ENCODE measurements around the gene ZPLD1.

ZPLD1 gene

DNA sequence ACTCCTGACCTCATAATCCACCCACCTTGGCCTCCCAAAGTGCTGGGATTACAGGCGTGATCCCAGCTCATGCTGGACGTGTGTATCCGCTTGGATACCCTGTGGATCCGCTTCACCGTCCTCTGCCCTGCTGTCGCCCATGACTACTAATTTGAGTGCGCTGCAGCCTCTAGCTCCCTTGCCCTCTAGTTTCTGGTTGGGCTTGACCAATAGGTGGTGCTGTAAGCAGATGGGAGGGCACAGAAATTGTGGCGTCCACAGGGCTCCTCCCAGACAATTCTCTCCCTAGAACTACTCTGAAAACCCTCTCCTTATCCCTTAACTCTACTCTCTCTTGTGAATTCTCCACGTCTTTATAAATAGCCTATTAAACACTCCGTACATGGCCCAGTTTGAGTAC, 36.2 kb downstream of the ZPLD1 start:
- DNase-seq, result no peak

DNA sequence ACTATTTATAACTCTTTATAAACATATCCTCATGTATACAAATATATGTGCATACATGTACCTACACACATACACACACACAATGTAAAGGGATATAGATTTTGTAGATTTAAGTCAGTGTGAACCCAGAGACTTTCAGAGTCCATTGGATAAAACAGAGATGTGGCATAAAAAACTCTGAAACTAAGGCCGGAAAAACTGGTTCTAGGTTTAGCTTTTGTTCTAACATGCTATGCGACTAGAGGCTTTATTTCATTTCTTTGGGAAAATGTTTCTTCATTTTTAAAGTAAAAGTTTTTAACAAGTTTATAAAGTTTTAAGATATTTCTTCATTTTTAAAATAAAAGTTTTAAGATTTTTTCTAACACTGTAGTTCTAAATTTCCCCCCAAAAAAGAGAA, 36.7 kb downstream of the ZPLD1 start:
- no peak for DNase-seq

DNA sequence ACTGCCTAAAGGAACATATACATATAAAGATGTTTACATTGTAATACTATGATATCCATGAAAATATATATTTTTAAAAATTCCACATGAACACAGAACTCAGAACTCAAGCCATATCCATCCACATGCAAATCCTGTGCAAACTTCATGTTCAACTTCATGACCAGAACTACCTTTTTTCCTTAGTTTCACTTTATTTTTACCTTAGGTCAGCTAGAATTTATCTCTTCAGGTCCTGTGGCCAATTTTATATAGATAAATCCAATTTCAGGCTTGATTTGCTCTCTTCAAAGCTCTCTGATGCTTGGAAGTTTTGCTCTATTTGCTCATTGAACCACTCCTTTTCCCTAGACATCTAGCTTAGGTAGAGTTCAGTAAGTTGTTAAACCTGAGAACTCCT, 38.8 kb downstream of the ZPLD1 start:
- no peak for DNase-seq

DNA sequence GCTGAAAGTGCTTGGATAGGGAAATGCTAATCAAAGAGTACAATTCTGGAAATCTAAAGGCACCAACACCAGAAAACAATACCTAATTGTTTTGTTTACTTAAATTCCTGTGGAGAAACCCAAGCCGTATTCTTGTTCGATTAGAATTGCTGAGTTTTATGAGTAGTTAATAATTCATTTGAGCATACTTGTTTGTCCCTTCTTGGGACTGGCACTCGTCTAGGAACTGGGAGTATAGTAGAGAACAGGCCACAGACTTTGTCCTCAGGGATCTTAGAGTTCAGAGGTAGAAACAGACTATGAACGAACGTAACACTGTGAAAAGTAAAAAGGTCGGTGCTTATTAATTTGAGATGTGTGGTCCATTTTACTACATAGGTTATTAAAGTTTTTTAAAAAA, 39.4 kb downstream of the ZPLD1 start:
- no peak for DNase-seq

DNA sequence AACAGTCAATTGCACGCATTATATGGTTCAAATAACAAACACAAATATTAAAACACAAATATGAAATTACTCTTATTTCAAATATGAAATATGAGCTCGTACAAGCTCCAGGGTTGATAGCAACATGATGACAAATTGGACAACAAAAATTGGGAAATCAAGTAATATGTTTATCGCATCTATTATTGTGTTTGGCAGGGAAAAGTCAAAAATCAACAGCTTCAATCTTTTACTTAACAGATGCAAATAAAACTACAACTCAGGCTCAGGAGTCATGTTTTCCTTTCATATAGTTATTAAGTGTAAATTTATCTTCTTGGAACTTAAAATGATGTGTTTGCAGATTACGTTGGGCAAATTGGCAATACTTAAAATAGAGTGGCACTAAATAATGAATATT, 41.4 kb downstream of the ZPLD1 start:
- no peak for DNase-seq

DNA sequence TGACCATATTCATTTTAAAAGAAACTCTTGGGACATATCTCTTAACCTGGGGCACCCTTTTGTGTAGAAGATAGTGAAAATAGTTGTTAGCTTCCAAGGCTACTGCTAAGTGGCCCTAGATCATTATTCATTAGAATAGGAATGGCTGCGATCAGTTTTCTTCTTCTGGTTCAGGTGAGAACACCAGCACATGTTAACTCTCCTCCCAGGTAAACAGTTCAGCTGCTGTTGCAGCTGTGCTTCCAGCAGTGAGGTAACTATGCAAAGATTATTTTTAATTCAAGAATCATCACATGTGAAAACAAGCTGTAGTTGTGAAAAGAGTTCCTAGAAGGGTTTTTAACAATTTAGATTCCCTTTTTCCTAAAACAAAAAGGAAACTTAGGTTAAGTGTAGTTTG, 43.3 kb downstream of the ZPLD1 start:
- DNase-seq, result no peak

DNA sequence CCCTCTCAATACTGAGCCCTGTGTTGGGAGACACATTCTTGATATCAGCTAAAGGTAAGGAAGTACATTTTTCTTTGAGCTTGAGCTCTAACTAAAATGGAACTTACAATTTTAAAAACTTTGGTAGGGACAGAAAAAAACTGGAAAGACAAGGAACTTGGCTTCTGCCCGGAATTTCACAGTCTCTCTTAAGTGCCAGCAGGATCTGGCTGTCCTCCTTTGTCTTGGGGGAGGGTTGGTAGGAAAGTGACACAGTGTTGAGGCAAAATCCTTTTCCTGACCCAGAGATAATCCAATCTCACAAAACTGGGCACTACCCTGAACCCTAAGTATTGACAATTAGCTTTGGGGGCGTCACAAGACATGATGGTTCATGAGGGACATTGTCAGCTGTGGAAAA, 45.3 kb downstream of the ZPLD1 start:
- DNase-seq, result no peak

DNA sequence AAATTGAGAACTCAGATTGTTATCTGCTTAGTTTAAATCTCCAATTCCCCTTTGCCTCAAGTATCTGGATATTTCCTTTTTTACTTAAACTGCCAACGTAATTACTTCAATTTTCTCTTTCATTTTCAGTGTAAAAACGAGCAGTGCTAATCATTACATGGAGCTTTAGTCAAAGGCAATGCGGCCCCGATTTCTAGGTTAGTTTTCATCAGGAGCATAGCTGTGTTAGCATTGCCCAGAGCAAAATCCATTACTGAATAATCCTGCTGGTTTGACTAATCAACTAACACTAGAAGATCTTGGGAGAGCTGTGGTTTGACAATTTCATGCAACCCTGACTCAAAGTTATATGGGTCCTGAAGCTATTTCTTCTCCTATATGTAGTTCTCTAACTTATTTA, 46.2 kb downstream of the ZPLD1 start:
- DNase-seq, result no peak

DNA sequence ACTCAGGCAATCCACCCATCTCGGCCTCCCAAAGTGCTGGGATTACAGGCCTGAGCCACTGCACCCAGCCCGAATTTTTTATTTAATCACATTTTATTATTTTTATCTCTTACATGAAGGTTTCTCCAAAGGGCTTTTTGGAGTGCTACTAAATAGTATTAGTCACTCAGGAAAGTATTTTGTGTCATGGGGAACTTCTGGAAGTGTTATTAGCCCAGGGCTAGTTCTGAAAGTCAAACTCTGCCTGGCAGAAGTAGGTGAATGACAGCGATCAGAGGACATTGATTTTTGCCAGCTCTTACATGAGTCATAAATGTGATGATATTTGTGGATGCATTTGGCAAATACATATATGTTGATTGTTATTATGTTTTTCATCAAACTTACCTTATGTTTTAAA, 48.7 kb downstream of the ZPLD1 start:
- no peak for DNase-seq

DNA sequence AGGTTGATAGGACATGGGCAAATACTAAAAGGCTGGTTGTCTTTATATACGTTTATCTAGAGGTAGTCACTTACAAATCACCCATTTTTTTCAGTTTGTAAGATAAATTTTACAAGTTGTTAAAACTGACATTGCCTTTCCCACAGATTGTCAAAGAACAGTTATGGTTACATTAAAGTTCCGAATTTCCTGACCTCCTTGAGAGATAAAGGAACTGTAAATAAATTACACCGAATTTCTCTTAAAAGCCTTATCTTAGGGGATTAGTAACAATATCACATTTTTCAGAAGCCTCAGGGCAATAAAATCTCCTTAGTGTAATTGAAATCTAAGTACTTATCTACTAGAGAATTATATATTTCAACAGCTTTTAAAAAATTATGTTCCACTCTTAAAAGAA, 49.5 kb downstream of the ZPLD1 start:
- no peak for DNase-seq

DNA sequence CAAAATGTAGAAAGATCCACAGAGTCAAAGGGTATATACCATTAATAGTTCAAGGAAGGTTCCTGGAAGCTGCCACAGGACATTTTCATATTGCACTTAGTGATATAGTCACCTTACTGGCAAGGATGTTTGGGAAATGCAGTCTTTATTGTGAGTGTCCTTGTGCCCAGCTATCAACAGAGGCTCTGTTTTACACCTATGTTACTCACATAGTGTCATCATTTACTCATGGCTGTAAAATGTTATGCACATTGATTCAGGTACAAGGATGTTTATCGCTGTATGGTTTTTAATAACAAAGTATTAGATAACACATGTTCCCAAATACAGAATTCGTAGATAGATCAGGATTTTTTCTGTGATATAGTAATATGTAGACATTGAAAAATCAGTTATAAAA, 50.9 kb downstream of the ZPLD1 start:
- no peak for DNase-seq

DNA sequence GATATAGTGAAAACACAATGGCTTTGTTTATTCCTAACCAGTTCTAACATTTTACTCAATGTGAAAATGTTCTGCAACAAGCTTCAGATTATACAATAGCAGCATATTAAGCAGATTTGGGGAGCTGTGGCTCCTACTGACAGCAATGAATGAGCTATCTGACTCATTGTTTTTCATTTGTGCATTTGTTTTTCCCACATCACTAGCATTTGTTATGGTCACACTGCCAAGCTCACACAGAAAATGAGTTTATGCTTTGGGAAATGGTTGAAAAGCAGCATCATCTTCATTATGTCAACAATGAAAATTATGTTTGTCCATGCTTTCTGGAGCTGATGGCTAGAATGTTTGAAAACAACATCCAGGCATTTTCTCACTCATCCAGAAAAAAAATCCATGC, 53.5 kb downstream of the ZPLD1 start:
- no peak for DNase-seq

DNA sequence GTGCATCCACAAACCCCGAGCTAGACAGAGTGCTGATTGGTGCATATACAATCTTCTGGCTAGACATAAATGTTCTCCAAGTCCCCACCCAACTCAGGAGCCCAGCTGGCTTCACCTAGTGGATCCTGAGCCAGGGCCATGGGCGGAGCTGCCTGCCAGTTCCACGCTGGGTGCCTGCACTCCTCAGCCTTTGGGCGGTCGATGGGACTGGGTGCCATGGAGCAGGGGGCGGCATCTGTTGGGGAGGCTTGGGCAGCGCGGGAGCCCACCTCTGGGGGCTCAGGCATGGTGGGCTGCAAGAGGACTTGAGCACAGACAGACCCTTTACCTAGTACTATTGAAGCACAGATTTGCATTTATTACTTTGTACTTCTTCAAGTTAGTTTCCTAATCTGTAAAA, 57.5 kb downstream of the ZPLD1 start:
- no peak for DNase-seq

DNA sequence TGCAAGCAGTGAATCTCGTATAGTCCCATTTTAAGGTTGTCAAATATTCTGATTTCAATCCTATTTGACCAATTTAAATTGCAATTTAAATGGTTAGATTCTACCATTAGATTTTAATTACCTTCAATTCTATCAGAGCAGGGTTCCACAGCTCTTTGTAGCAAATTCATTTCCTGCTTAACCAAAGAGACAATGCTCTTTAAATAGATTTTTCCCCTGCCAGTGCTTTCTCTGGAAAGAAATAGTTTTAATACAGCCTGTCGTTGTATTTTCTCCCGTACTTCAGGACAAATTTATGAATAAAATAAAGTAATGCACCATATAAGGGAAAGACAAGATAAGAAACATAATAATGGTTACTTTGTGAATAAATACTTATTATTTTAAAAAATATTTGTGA, 62.8 kb downstream of the ZPLD1 start:
- no peak for DNase-seq

DNA sequence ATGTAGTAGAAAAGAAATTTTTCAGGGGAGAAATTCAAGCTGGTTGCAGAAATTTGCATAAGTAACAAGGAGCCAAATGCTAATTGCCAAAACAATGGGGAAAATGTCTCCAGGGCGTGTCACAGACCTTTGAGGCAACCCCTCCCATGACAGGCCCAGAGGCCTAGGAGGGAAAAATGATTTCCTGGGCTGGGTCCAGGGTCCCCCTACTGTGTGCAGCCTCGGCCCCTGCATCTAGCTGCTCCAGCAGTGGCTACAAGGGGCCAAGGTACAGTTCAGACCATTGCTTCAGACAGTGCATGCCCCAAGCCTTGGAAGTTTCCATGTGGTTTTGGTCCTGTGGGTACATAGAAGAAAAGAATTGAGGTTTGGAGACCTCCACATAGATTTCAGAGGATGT, 70.7 kb downstream of the ZPLD1 start:
- no peak for DNase-seq

DNA sequence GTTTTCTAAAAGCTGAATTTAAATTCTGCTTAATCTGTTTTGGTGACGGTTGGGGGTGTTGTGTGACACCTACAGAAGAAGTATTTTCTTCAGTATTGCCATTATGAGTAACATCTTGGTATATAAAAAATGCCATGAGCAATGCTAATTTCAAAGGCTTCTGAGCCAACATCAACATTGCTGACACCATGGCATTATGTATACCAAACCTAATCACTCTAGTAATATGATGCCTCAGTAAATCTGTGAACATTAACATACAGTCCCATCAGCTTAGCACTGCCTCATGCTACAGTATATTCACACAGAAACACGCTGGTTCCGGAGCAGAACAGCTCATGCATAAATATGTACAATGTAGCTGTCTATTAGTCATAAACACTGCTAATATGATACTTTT, 75.8 kb downstream of the ZPLD1 start:
- no peak for DNase-seq

DNA sequence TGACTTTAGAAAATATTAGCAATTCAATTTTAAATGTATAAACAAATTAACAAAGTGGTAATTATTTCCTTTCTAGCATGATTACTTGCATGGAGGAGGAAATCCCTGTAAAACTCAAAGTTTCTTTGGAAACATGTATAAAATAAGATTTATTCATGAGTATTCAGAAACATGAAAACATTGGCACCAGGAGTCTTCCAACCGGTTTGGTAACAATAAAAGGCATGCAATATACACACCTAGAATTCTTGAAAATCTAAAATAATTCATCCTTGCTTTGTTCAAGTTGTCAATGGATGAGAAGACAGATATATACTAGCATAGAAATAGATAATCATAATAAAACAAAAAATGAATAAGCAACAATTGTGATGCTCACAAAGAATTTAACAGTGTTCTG, 76.4 kb downstream of the ZPLD1 start:
- DNase-seq, result no peak

DNA sequence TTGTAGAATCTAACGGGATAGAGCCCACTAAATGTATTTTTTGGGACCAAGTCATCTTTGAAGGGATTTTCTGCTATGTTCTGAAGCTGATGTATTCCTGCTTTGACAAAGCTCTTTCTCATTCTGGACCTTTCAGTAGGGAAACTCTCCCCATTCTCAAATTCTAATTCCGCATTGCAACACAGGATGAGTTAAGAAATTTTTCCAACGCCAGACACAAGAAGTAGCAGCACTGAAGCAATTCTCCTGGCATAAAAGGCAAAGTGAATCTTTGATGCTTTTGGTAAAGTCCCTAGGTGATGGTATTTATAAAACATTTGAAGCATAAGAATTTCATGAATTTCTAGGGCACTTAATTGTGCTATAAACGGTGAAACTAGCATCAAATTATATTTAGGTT, 76.8 kb downstream of the ZPLD1 start:
- no peak for DNase-seq

DNA sequence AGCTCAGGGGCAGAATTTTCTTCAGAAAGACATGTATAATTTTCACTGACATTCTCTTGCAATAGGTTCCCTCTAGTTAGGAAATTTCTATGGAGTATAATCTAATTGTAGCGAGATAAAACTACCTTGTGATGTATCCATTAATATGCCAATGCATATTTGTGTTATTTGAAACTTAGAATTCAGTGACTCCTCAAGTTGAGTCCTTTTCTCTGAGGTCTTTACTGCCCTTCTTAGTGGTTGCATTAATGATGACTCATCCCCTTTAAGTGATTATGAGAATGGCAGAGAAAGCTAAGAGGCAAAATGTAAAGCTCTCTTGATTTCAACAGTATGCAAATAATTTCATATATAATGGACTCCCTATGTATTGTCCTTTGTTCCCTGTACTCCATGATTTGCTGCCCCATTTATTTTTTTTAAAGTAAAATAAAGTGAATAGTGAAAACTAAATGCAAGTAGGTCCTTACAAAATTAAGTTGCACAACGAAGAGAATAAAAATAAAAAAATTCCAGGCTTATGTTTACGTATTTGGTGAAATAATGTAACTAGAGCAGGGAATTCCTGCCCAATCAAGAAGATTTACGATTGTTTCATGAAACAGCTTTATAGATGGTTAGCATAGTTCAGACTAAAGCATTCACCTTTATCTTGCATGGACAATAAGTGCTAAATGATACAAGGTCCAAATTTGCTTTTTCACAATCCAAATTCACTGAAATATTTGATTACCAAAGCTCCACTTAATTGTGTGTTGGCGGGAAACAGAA, 78.1 kb downstream of the ZPLD1 start:
- DNase-seq, result no peak

DNA sequence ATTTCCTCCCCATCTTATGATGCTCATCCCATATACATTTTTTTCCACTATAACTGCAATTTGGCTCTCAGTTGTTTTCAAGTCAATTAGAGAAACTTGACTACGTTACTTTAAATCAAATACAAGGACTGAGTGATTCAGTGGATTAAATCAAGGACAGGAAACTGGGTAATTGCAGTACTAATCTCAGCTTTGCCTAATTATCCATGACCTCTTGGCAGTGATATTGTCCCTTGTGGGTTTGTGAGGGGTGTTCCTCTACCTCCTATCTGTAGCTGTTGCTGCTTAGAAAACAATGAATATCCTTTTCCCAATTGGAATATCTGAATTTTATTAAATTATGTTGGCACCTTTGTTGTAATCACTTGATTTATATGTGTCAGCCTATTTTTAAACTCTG, 79.4 kb downstream of the ZPLD1 start:
- no peak for DNase-seq

DNA sequence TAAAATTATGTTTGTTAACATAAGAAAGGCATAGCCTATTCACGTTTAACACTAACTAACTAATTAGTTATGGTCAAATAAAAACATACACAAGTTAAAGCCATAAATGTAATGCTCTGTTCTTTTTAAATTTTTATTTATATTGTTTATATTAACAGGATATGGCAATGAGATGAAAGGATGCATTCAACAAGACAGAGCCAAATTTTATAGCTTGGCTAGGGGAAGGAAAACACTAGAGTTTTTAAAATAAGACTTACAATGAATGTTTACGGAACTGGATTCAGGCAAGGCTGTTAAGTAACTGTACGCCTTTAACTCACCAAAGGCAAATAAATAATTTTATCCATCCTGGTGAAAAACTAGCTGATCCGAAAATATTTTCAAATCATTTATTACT, 86.4 kb downstream of the ZPLD1 start:
- no peak for DNase-seq

DNA sequence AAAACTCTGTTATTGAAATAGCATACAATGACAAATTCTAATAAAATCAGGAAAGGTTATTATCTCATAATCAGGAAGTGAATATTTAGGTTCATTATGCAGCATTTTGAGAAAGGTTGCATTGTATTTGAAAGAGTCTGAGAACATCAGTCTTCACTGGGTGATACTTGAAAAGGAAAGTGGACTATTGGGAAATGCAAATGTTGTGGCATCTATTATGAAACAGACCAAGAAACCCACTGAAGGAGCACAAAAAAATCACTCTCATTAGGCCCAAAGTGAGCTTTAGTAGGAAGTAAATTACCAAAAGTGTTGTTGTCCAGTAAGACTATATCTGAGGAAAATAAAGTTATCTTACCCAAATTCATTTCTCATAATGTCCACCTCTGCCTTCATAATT, 90.8 kb downstream of the ZPLD1 start:
- no peak for DNase-seq

DNA sequence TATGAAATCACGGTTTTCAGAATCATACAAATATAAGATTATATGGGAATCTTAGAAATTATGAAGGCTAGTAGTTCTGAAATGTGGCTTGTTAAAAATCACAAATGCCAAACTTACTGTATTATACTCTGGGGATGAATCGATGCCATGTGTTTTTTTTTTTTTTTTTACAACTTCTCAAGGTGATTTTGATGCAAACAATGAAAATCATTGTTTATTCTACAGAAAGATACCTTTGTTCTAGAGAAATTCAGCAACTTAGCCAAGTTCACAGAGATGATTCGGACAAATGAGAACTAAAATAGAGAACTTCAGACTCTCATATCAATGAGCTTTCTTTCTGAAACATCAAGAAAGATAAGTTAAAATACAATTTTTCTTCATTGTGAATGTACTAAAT, 92.0 kb downstream of the ZPLD1 start:
- DNase-seq, result no peak

DNA sequence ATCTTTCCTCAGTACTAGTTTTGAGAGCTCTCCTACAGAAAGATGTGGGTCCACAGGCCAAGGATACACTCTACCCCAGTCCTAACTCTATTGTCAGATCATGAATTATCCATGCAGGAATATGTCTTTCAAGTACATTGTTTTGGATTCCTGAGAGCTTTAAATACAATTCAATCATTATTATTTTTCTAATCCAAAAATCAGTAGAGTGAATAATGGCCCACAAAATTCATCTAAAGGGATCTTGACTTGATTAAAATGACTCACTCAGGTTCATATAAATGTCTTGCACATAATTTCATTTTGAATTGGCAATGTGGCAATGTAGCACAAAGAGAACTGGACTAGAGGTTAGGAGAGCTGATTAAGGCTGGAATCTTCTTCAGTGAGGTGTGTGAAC, 93.9 kb downstream of the ZPLD1 start:
- no peak for DNase-seq
